ENCODE measurements around the gene YLPM1.

YLPM1 gene

DNA sequence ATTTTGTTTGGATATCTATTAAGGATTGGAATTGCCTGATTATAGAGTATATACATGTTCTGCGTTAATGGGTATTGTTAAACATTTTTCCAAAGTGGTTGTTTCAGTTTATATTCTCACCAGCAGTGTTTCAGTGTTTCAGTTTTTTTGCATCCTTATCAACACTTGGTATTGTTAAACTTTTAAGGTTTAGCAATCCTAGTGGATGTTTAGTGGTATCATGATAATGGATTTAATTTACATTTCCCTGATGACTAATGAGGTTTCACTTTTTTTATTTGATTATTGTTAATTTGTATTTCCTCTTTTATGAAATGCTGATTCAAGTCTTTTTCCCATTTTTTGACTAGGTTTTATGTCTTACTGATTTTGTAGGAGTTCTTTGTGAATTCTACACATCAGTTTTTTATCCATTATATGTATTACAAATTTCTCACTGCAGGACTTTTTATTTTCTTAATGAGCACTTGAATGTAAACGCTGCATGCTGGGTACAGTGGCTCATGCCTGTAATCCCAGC lies 23.7 kb downstream of the YLPM1 start:
- no peak for DNase-seq (ENCODE audit: low read depth)

DNA sequence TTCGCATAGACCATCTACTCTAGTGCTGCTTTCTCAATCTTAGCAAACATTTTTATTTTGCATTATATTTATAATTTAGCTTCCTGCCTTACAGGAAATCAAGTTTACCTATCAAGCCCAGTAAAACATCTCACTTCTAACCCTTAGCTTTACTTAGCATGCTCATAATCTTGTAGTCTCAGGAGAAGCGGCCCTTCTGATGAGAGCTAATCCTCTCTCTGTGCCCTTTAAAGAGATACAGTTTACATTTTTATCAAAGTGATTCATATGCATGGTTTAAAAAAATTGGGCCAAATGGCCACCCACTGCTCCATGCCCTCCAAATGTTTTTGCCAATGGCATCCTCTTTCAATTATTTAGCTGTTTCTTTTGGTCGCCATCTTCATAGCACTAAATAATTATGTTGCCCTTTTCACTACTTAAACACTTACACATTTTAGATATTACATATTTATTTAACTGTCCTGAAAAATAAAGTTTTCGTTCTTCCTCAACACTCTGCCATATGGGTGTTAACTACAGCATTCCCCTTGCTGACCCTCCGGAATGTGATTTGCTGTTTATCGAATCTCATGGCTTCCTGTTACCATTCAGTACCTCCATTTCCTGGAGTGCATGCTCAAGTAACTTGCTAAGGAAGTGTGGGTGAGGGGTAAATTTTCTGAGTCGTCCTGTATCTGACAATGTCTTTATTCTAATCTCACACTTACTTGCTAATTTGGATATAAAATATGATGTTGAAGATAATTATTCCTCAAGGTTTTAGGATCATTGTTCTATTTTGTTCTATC lies 29.3 kb downstream of the YLPM1 start:
- DNase-seq (ENCODE audit: low read depth): no peak

DNA sequence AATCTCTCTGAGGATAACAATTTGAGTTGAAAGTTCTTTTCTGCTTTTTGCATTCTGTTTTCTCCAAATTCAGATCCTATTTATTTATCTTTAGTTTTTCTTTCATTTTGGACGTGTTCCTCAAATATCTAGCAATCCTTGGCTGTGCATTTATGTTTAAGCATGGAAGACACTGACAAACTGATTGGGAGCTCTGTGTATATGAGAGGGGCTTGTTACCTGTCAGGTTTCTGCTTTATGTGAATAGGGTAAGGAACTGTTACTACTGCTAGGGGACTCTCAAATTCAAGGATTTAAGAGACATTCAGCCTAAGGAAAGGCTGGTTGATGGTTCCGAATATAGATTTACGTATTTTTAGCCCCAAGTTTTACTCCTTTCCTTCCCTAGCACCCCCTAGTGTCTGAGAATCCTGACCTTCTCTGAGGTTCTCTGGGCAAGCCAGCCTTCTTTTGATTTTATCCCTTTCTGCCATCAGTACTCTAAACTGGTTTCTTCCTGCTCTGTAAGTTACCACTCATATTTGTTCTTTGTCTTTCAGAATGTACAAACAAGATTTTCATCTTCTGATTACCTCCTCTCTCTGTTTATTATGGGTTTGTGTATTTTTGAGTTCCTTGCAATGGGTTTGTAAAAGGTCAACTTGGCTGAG lies 30.5 kb downstream of the YLPM1 start:
- no peak for DNase-seq (ENCODE audit: low read depth)

DNA sequence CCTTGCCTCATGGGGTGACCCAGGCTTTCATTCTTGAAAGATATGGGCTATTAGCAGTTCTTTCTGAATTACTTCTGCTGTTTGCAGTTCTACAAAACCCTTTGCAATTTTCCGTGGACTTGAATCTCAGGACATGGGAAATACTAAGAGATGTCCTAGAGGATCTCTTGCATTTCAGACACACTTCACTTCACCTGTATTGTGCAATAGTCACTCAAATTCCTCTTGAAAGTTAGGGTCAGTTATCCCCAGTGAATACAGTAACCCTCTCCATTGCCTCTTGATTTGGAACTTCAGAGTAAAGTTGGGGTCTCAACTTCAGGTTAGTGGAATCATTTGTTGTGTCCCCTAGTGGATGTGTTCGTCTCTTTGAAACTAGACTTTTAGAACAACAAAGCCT lies 31.8 kb downstream of the YLPM1 start:
- DNase-seq (ENCODE audit: low read depth): no peak

DNA sequence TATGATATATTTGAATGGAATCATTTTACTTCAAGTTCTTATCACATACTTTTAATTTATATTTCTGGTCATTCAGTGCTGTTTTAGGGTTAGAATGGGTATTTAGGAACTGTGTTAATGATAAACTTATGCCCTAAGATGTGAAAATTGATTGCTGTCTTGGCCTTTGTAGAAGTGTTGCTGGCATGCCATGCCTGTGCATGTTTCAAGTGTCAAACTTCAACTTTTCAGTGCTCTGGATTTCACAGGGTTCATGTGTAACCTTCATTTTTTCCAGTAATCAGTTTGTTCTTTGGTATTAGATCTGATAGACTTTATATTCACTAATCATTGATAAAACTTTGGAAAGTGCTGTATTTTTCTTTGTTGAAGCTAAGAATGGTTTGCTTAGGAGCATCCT lies 36.6 kb downstream of the YLPM1 start:
- DNase-seq (ENCODE audit: low read depth): no peak

DNA sequence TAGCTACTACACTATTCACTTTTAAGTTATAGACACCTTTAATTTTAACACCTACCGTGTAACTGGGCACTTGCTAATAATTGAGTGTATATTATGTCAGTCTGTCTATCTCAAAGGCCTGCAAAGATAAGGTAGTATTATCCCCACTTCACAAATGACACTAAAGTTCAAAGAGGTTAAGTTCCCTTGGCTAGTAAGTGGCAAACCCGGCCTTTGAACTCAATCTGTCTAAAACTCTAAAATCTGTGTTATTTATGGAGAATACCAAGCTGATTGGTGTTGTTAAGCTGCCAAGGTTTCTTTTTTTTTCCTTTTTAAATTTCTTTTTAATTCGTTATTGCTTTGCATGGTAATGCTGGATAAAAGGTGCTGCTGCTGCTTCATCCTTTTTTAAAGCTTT lies 37.7 kb downstream of the YLPM1 start:
- DNase-seq (ENCODE audit: low read depth): no peak

DNA sequence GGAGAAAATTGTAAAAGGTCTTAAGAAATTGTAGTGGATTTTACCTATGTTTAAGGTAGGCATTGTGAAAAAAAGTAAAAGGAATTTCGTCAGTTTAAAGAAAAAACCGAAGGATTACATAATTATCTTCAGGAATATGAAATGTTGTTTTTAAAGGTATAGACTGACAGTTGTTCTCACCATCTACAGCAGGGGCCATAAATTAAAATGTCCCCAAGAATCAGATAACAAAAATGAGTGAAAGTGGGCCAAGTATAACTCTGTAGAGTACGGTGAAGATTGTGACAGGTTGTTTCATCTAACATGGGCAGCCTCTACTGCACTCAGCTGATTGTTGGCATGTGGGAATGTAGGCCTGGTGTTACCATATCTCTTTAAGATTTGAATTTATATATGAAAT lies 38.3 kb downstream of the YLPM1 start:
- no peak for DNase-seq (ENCODE audit: low read depth)

DNA sequence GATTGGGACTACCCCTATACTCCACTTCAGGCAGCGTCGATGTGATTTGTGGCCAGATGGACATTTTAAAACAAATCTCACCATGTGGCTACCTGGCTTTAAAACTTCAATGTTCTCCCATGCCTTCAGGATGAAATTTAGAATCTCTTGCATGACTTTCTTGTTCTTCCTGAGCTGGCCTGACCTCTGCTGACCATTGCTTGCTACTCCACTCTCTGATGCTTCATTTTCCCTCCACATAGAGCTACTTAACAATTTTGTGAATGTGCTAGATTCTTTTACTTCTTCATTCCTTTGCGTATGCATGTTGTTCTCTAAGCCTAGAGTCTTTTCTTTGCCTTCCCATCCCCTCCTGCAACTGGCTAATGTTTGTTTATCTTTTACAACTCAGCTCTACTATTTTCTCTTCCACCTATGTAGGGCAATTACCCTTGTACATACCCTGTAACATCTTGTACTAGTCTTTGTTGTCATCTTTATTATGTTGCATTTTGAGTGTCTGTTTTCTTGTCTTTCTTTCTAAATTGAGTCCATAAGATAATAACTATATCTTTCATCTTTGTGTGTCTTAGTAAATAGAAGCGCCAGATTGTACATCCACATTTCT lies 41.2 kb downstream of the YLPM1 start:
- DNase-seq (ENCODE audit: low read depth): no peak

DNA sequence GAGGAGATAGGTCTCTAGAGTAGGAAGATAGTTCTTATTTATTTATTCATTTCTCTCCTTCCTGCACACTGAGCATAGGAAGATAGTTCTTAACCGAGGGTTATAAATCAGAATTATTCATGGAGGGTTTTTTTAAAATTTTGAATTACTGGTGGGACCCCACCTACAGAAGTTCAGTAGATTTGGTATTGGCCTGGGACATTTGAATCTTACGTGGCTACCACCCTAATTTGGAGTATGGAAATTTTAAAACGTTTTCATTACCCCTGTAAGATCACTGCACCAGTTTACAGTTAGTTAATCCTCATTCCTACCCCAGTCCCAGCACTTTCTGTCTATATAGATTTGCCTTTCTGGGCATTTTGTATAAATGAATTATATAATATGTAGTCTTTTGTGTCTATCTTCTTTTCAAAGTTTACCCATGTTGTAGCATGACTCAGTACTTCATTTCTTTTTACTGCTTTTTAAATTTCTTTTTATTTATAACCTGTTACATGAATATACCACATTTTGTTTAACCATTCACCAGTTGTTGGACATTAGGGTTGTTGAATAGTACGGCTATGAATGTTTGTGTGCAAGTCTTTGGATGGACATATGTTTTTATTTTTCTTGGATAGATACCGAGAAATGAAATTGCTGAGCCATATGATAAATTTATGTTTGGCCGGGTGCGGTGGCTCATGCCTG lies 44.9 kb downstream of the YLPM1 start:
- DNase-seq (ENCODE audit: low read depth): no peak

DNA sequence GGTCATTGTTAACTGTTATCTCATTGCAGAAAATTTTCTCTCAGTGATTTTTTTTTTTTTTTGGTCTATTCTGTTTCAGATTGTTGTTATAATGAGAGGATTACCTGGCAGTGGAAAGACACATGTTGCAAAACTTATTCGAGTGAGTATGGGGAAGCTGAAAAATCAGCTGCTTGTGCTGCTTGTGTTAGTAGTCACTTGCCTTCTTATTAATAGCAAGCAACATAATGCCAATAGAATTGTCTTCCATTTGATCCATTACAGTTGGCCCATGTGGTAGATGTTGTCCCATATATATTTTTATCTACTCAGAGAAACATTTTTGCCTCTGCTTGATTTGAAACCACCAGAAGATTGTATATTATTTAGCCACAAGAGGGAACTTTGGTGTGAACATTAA lies 53.0 kb downstream of the YLPM1 start:
- DNase-seq (ENCODE audit: low read depth): no peak

DNA sequence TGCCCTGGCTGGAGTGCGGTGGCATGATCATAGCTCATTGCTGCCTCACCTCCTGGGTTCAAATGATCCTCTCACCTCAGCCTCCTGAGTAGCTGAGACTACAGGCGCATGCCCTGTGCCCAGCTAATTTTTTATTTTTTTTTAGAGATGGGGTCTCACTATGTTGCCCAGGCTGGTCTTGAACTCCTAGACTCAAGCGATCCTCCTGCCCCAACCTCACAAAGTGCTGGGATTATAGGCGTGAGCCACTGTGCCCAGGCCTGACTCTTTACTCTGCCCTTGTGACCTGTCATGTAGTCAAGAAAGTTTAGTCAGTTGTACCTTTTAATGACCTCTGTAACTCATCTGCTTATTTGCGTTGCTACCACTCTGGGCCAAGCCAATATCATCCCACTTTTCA lies 57.2 kb downstream of the YLPM1 start:
- DNase-seq (ENCODE audit: low read depth): no peak

DNA sequence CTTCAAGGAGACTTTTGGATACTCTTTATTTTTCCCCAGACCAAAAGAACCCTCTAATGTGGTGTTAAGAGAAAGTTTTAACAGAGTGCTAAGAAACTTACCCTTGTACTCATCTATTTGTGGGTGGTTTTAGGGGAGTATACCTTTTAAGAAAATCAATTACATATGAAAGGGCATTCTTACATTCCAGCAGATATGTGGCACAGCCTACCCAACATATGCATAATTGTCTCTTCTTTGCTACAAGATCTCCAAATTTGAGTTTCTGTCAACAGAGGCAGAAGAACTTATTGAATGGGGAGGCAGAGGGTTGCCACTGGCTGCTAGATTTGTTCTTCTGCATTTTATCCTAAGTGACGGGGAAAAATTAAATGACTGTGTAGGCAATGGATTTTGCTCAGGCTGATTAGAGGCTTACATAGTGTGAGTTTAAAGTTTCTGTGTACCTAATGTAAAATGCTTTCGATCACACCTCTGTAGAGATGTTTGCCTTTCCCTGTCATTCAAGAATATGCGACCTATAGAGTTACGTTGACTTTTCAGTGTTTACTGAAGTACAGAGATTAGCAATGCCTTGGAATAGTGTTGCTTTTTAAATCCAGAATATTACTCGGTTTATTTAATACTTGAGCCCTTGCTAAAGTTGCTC lies 58.3 kb downstream of the YLPM1 start:
- DNase-seq (ENCODE audit: low read depth): no peak

DNA sequence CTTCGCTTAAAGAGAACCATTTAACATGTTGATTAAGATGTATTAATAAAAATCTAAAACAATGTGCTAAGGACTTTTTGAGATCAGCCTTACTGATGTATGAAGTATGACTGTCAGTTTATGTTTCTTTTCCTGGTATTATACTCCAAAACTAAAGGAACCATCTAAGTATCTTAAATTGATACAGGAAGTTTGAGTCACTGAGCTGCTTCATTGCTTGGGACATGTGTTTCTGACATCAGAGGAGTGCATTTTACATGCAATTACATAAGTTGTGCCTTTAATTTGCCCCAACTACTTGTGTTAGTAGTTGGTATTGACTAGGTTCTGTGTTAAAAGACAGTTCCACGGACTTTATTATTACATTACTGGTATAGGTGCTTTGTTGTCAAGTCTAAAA lies 61.9 kb downstream of the YLPM1 start:
- no peak for DNase-seq (ENCODE audit: low read depth)

DNA sequence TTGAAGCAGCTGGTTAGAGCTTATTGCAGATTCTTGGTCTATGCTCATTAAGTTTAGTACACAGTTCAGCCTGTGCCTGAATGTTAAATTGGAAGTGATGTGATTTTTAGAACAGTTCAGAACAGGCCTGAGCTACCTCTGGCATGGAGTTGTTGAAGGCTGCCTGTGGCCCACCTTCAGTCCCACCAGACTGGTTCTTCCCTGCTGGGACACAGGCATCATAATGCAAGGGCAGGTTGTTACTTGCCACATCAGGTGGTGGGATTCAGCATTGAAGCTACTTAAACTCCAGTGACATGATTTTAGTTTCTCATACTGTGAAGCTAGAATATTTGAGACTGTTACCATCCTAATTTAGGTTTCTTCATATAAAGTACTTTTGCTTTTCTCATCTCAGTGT lies 63.5 kb downstream of the YLPM1 start:
- DNase-seq (ENCODE audit: low read depth): no peak

DNA sequence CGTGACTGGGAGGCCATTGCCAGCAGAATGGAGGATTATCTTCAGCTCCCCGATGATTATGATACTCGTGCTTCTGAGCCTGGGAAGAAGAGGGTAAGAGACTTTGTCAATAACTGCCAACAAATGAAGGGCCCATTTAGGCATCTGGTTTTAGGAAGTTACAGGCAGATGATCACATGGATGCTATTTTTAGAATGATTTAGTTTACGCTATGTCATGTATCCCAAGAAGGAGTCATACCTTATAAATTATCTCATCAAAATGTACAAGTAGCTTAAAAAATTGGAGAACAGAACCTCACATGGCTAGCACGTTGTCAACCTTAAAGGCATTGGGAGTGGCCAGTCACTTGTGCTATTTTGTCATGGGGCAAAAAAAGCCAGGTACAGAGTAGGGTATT lies 66.1 kb downstream of the YLPM1 start:
- DNase-seq (ENCODE audit: low read depth): no peak

DNA sequence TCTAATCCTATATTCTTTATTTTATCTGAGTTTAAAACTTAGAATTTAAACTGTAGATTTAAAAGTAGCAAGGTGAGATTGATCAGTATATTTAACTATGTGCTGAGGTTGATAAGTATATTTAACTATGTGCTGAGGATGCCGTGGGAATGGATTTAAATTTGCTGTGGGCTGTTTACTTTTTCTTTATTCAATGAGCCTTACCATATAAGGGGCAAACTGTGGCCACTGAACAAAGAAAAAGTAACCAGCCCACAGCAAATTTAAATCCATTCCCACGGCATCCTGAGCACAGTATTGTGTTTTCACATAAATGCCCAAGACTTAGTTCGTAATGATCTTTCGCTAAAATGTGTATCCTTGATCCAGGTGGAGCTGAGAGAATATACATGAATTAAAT lies 69.7 kb downstream of the YLPM1 start:
- DNase-seq (ENCODE audit: low read depth): no peak

DNA sequence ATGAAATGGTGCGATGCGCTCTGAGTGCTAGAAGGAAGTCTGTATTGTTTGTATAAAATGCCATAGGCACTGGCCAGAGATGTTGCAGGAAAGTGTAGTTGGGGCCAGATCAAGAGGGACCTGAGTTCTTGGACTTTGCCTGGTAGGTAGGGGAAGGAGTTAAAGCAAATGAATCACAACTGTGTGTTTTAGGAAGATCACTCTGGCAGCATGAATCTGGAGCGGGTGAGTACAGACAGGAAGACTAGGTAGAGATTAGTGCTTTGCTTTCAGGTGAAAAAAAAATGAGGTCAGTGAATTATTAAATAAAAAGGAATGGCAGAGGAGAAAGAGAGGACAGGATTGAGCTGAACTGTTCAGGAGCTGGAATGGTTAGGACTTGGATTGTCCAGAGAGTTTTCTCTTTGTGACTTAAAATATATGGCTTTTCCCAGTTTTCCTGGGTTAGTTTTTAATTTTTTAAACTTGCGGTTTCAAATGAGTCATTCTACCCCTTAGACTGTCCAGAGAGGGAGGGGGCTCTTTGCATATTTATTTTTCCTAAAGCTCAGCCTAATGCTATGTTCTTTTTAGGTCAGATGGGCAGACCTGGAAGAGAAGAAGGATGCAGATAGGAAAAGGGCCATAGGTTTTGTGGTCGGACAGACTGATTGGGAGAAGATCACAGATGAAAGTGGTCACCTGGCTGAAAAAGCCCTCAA lies 71.7 kb downstream of the YLPM1 start:
- DNase-seq (ENCODE audit: low read depth): no peak

DNA sequence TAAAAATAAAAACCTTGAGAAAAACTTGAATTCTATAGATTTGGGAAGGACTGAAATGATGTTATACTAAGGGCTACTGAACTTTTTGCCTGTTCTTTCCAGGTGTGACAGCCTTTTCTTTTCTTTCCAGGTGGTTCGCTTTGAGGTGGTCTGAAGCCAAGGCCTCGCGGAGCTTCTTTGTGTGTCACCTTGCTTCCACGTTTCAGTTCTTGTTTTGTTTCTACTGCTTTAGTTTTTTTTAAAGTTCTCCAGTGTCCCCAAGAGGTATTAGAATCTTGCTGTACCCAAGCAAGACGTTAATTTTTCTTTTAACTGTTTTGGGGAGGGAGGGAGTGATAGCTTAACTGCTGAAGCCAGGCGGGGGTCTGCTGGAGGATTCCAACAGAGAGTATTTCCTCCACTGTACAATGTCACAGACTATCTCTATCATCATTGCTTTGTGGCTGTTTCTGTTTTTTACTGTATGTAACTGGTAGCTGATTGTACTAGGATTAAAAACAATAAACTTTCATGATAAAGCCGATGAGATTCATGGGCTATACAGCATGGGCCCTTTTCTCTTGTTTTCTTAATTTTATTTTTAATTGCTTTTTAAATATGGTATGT lies 72.6 kb downstream of the YLPM1 start:
- no peak for DNase-seq (ENCODE audit: low read depth)

DNA sequence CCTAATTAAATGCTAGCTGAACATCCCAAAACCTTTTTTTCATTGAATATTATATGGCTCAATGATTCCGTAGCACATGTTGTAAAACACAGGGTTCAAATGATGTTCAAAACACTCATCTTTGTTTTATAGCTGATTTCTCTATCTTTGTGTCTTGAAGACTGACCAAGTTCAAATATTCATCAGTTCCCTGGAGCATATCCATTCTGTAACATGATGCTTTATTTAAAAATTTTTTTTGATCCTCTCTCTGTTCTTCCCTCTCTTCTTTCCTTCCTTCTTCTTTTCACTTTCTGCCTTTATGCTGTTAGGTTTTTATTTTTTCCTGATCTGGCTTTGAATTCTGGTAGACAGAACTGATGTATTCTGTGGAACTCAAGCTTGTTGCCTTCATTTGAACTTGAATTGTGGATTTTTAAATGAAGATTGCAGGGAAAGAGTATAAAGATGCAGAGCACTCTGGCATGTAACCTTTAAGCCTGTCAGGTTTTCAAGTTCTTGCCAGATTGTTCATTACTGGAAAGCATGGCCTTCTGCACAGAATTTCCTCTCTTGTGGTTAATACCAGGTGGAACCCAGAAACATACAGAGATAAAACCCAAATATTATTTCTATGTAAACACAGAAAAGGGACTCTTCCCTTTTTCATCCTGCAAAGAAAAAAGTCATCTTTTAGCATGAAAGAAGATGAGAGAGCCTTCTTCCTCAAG lies 73.3 kb downstream of the YLPM1 start:
- DNase-seq (ENCODE audit: low read depth): no peak

DNA sequence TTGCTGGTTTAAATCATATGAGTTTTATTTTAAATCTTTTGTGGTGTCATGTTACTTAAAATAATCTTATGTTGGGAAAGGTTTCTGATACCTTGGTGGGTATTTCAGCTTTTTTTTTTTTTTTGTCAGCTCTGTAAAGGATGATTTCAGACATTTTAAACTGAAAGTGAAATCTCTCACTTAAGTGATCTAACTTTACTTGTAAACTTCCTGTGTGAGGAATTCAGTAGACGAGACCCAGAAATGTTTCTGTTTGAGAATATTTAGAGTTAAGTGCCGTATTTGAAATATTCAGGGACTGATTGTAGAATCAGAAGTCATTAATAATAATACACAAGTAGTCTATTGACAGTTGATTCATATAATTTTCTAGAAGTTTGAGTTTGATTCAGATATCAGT lies 75.0 kb downstream of the YLPM1 start:
- DNase-seq (ENCODE audit: low read depth): no peak
